ENCODE results near the gene PPP1R2.
"Not testable (repeated sequence)": the region's sequence is repeated elsewhere in the genome, so short reads cannot be mapped to it uniquely, and the experiment has no call there.

PPP1R2 gene

GRCh38 chr3:195542698-195543499 is at the start of gene PPP1R2:
Gene PPP1R2 (minus strand): TSS chr3:195543325. CDS start chr3:195543025, 300 bp downstream.
- DNase-seq (ENCODE audit: extremely low spot score, insufficient read length, low read depth) (peak; percentile 92), FAIRE-seq (peak; percentile 74)

GRCh38 chr3:195591852-195592251 is 48.7 kb upstream of the PPP1R2 start:
- FAIRE-seq, result no peak
- DNase-seq (ENCODE audit: extremely low spot score, insufficient read length, low read depth), result no peak

GRCh38 chr3:195591220-195591619 is 48.1 kb upstream of the PPP1R2 start:
- no peak for FAIRE-seq
- no peak for DNase-seq (ENCODE audit: extremely low spot score, insufficient read length, low read depth)

GRCh38 chr3:195590381-195590780 is 47.3 kb upstream of the PPP1R2 start:
- FAIRE-seq; DNase-seq (ENCODE audit: extremely low spot score, insufficient read length, low read depth): not testable (repeated sequence)

- DNase-seq (ENCODE audit: extremely low spot score, insufficient read length, low read depth); FAIRE-seq: not testable (repeated sequence)
Observed at GRCh38 chr3:195589796-195590195, 46.7 kb upstream of the PPP1R2 start.

- FAIRE-seq (no peak), DNase-seq (ENCODE audit: extremely low spot score, insufficient read length, low read depth) (no peak)
Observed at GRCh38 chr3:195587824-195588223, 44.7 kb upstream of the PPP1R2 start.

GRCh38 chr3:195587406-195587805 is 44.3 kb upstream of the PPP1R2 start:
- no peak for DNase-seq (ENCODE audit: extremely low spot score, insufficient read length, low read depth)

GRCh38 chr3:195584543-195584870 is 41.4 kb upstream of the PPP1R2 start:
- no peak for FAIRE-seq
- DNase-seq (ENCODE audit: extremely low spot score, insufficient read length, low read depth), result no peak

More at GRCh38 chr3:195587406-195587805, 44.3 kb upstream of the PPP1R2 start:
- no peak for FAIRE-seq

GRCh38 chr3:195583831-195584542 is 40.9 kb upstream of the PPP1R2 start, which contains the start of gene APOD:
Gene APOD (minus strand): TSS chr3:195583940. CDS start chr3:195579461, 4,479 bp downstream.
- no peak for FAIRE-seq
- DNase-seq (ENCODE audit: extremely low spot score, insufficient read length, low read depth), result no peak

GRCh38 chr3:195582947-195583346 is 39.8 kb upstream of the PPP1R2 start:
- no peak for DNase-seq (ENCODE audit: extremely low spot score, insufficient read length, low read depth)

GRCh38 chr3:195580744-195581443 is 37.8 kb upstream of the PPP1R2 start:
- no peak for DNase-seq (ENCODE audit: extremely low spot score, insufficient read length, low read depth)

More at GRCh38 chr3:195582947-195583346, 39.8 kb upstream of the PPP1R2 start:
- FAIRE-seq, result no peak

GRCh38 chr3:195579281-195579680 is 36.2 kb upstream of the PPP1R2 start:
- FAIRE-seq (no peak), DNase-seq (ENCODE audit: extremely low spot score, insufficient read length, low read depth) (no peak)

More at GRCh38 chr3:195580744-195581443, 37.8 kb upstream of the PPP1R2 start:
- FAIRE-seq, result no peak

- FAIRE-seq, result no peak
- DNase-seq (ENCODE audit: extremely low spot score, insufficient read length, low read depth), result no peak
Observed at GRCh38 chr3:195578565-195578964, 35.4 kb upstream of the PPP1R2 start.

- FAIRE-seq (no peak), DNase-seq (ENCODE audit: extremely low spot score, insufficient read length, low read depth) (no peak)
Observed at GRCh38 chr3:195577645-195578177, 34.6 kb upstream of the PPP1R2 start.

- FAIRE-seq, result no peak
- DNase-seq (ENCODE audit: extremely low spot score, insufficient read length, low read depth), result no peak
Observed at GRCh38 chr3:195574497-195575304, 31.6 kb upstream of the PPP1R2 start.

GRCh38 chr3:195573611-195574496 is 30.7 kb upstream of the PPP1R2 start:
- FAIRE-seq (no peak), DNase-seq (ENCODE audit: extremely low spot score, insufficient read length, low read depth) (no peak)

- no peak for DNase-seq (ENCODE audit: extremely low spot score, insufficient read length, low read depth)
- FAIRE-seq, result no peak
Observed at GRCh38 chr3:195571361-195571760, 28.2 kb upstream of the PPP1R2 start.

- no peak for FAIRE-seq
- no peak for DNase-seq (ENCODE audit: extremely low spot score, insufficient read length, low read depth)
Observed at GRCh38 chr3:195570912-195571311, 27.8 kb upstream of the PPP1R2 start.

Measured in GM18507 (cell line).